HEK293 (cell line): Measurements from ENCODE around the gene NELFE.
A peak's percentile ranks its signal among the peaks of the same experiment; 100 is the strongest.

Source experiments
- ATF2 ChIP-seq: fragments of 450-650 bp; formaldehyde crosslinking; IDR thresholded peaks from 2 replicates; pipeline ENCODE4 v1.5.1; 2016; ENCODE audit warnings: missing biosample characterization, missing genetic modification characterization, low read depth
- EGR2 ChIP-seq: fragments of 450-650 bp; formaldehyde crosslinking; IDR thresholded peaks from 2 replicates; pipeline ENCODE4 v1.5.1; 2016; ENCODE audit warnings: low read depth, missing biosample characterization, missing genetic modification characterization
- IKZF3 ChIP-seq: fragments of 450-650 bp; IDR thresholded peaks from 2 replicates; pipeline ENCODE4 v1.5.0; 2018; ENCODE audit warnings: missing biosample characterization, mild to moderate bottlenecking, missing genetic modification characterization, moderate library complexity
- KLF9 ChIP-seq: fragments of 450-650 bp; formaldehyde crosslinking; IDR thresholded peaks from 2 replicates; pipeline ENCODE4 v1.5.1; 2016; ENCODE audit warnings: missing biosample characterization, missing genetic modification characterization, low read depth
- PRDM10 ChIP-seq: fragments of 450-650 bp; formaldehyde crosslinking; IDR thresholded peaks from 2 replicates; pipeline ENCODE4 v1.5.1; 2016; ENCODE audit warnings: missing biosample characterization, missing genetic modification characterization
- ZBTB21 ChIP-seq: fragments of 450-650 bp; formaldehyde crosslinking; IDR thresholded peaks from 2 replicates; pipeline ENCODE4 v1.5.1; 2017; ENCODE audit warnings: missing biosample characterization, missing genetic modification characterization
- ZBTB8A ChIP-seq: fragments of 450-650 bp; formaldehyde crosslinking; IDR thresholded peaks from 2 replicates; pipeline ENCODE4 v1.5.1; 2016; ENCODE audit warnings: missing biosample characterization, missing genetic modification characterization
- ZFP3 ChIP-seq: fragments of 450-650 bp; formaldehyde crosslinking; IDR thresholded peaks from 2 replicates; pipeline ENCODE4 v1.5.1; 2016; ENCODE audit warnings: low read depth, missing biosample characterization, missing genetic modification characterization
- ZNF132 ChIP-seq: fragments of 450-650 bp; formaldehyde crosslinking; IDR thresholded peaks from 2 replicates; pipeline ENCODE4 v1.5.1; 2017; ENCODE audit warnings: missing biosample characterization, missing genetic modification characterization, borderline replicate concordance
- ZNF155 ChIP-seq: fragments of 450-650 bp; formaldehyde crosslinking; IDR thresholded peaks from 2 replicates; pipeline ENCODE4 v1.5.1; 2016; ENCODE audit warnings: missing biosample characterization, missing genetic modification characterization
- ZNF19 ChIP-seq: fragments of 450-650 bp; formaldehyde crosslinking; IDR thresholded peaks from 2 replicates; pipeline ENCODE4; 2016; ENCODE audit warnings: missing biosample characterization, missing genetic modification characterization, low read depth
- ZNF341 ChIP-seq: fragments of 450-650 bp; formaldehyde crosslinking; IDR thresholded peaks from 2 replicates; pipeline ENCODE4; 2016; ENCODE audit warnings: low read depth, missing biosample characterization, missing genetic modification characterization
- ZNF350 ChIP-seq: fragments of 450-650 bp; formaldehyde crosslinking; IDR thresholded peaks from 2 replicates; pipeline ENCODE4 v1.5.0; 2017; ENCODE audit warnings: missing biosample characterization, mild to moderate bottlenecking, missing genetic modification characterization
- ZNF394 ChIP-seq: fragments of 450-650 bp; formaldehyde crosslinking; IDR thresholded peaks from 2 replicates; pipeline ENCODE4 v1.5.1; 2016; ENCODE audit warnings: missing biosample characterization, missing genetic modification characterization, mild to moderate bottlenecking, moderate library complexity, borderline replicate concordance
- ZNF449 ChIP-seq: fragments of 450-650 bp; formaldehyde crosslinking; IDR thresholded peaks from 2 replicates; pipeline ENCODE4 v1.5.1; 2017; ENCODE audit warnings: missing biosample characterization, mild to moderate bottlenecking, missing genetic modification characterization, moderate library complexity
- ZNF488 ChIP-seq: fragments of 450-650 bp; formaldehyde crosslinking; IDR thresholded peaks from 2 replicates; pipeline ENCODE4 v1.5.1; 2016; ENCODE audit warnings: missing biosample characterization, missing genetic modification characterization
- ZNF510 ChIP-seq: fragments of 450-650 bp; formaldehyde crosslinking; IDR thresholded peaks from 2 replicates; pipeline ENCODE4 v1.5.1; 2018; ENCODE audit warnings: mild to moderate bottlenecking, missing genetic modification characterization, missing biosample characterization; ENCODE audit not compliant: insufficient replicate concordance
- ZNF558 ChIP-seq: fragments of 450-650 bp; formaldehyde crosslinking; IDR thresholded peaks from 2 replicates; pipeline ENCODE4 v1.5.1; 2016; ENCODE audit warnings: missing biosample characterization, missing genetic modification characterization
- ZNF560 ChIP-seq: fragments of 450-650 bp; formaldehyde crosslinking; IDR thresholded peaks from 2 replicates; pipeline ENCODE4 v1.5.1; 2017; ENCODE audit warnings: missing biosample characterization, missing genetic modification characterization, borderline replicate concordance
- ZNF670 ChIP-seq: fragments of 450-650 bp; formaldehyde crosslinking; IDR thresholded peaks from 2 replicates; pipeline ENCODE4 v1.5.1; 2016; ENCODE audit warnings: missing biosample characterization, missing genetic modification characterization, low read depth
- ZNF776 ChIP-seq: fragments of 450-650 bp; formaldehyde crosslinking; IDR thresholded peaks from 2 replicates; pipeline ENCODE4 v1.5.0; 2017; ENCODE audit warnings: missing biosample characterization, missing genetic modification characterization, borderline replicate concordance
- ZNF792 ChIP-seq: fragments of 450-650 bp; formaldehyde crosslinking; IDR thresholded peaks from 2 replicates; pipeline ENCODE4 v1.5.1; 2016; ENCODE audit warnings: missing biosample characterization, missing genetic modification characterization
- TF ChIP-seq, protein P1 (sequence below): fragments of 450-650 bp; formaldehyde crosslinking; IDR thresholded peaks from 2 replicates; pipeline ENCODE4 v1.5.1; 2016; ENCODE audit warnings: missing biosample characterization, missing genetic modification characterization, borderline replicate concordance
- TF ChIP-seq, protein P2 (sequence below): fragments of 450-650 bp; formaldehyde crosslinking; optimal IDR thresholded peaks from 2 replicates; pipeline ENCODE3; 2016; ENCODE audit warnings: missing biosample characterization, mild to moderate bottlenecking, missing genetic modification characterization
- TF ChIP-seq, protein P3 (sequence below): fragments of 450-650 bp; formaldehyde crosslinking; IDR thresholded peaks from 2 replicates; pipeline ENCODE4 v1.5.1; 2016; ENCODE audit warnings: missing biosample characterization, missing genetic modification characterization

Gene NELFE

GRCh38 chr6:31970604-31971271 lies 12.0 kb upstream of the NELFE start (continued):
- TF ChIP-seq ATF2 (tag by site-specific recombination), result peak; percentile 34; the same call in 1 of the 2 replicates
- TF ChIP-seq ZNF558 (tag by site-specific recombination), result 0 out of 2 replicates have a peak, but pooled peaks have one; percentile 17
- TF ChIP-seq ZNF792 (tag by site-specific recombination), result no peak
- TF ChIP-seq, protein P1, sequence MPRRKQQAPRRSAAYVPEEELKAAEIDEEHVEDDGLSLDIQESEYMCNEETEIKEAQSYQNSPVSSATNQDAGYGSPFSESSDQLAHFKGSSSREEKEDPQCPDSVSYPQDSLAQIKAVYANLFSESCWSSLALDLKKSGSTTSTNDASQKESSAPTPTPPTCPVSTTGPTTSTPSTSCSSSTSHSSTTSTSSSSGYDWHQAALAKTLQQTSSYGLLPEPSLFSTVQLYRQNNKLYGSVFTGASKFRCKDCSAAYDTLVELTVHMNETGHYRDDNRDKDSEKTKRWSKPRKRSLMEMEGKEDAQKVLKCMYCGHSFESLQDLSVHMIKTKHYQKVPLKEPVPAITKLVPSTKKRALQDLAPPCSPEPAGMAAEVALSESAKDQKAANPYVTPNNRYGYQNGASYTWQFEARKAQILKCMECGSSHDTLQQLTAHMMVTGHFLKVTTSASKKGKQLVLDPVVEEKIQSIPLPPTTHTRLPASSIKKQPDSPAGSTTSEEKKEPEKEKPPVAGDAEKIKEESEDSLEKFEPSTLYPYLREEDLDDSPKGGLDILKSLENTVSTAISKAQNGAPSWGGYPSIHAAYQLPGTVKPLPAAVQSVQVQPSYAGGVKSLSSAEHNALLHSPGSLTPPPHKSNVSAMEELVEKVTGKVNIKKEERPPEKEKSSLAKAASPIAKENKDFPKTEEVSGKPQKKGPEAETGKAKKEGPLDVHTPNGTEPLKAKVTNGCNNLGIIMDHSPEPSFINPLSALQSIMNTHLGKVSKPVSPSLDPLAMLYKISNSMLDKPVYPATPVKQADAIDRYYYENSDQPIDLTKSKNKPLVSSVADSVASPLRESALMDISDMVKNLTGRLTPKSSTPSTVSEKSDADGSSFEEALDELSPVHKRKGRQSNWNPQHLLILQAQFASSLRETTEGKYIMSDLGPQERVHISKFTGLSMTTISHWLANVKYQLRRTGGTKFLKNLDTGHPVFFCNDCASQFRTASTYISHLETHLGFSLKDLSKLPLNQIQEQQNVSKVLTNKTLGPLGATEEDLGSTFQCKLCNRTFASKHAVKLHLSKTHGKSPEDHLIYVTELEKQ (tag by site-specific recombination), result no peak
- no peak for TF ChIP-seq ZNF350 (tag by site-specific recombination)
- TF ChIP-seq ZNF155 (tag by site-specific recombination), result no peak
- TF ChIP-seq ZBTB8A (tag by site-specific recombination), result no peak
- no peak for TF ChIP-seq ZNF510
- TF ChIP-seq ZNF449, result no peak
- no peak for TF ChIP-seq KLF9 (tag by site-specific recombination)
- TF ChIP-seq ZFP3 (tag by site-specific recombination), result no peak
- no peak for TF ChIP-seq ZNF560 (tag by site-specific recombination)
- TF ChIP-seq EGR2 (tag by site-specific recombination), result no peak
- no peak for TF ChIP-seq ZNF776
- TF ChIP-seq ZNF132 (tag by site-specific recombination), result no peak
- 0 out of 2 replicates have a peak, but pooled peaks have one; percentile 11 for TF ChIP-seq ZNF341
- TF ChIP-seq ZBTB21 (tag by site-specific recombination), result peak; percentile 86
- no peak for TF ChIP-seq ZNF670 (tag by site-specific recombination)
- TF ChIP-seq, protein P2, sequence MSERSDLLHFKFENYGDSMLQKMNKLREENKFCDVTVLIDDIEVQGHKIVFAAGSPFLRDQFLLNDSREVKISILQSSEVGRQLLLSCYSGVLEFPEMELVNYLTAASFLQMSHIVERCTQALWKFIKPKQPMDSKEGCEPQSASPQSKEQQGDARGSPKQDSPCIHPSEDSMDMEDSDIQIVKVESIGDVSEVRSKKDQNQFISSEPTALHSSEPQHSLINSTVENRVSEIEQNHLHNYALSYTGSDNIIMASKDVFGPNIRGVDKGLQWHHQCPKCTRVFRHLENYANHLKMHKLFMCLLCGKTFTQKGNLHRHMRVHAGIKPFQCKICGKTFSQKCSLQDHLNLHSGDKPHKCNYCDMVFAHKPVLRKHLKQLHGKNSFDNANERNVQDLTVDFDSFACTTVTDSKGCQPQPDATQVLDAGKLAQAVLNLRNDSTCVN (tag by site-specific recombination), result no peak
- no peak for TF ChIP-seq ZNF488 (tag by site-specific recombination)
- TF ChIP-seq, protein P3, sequence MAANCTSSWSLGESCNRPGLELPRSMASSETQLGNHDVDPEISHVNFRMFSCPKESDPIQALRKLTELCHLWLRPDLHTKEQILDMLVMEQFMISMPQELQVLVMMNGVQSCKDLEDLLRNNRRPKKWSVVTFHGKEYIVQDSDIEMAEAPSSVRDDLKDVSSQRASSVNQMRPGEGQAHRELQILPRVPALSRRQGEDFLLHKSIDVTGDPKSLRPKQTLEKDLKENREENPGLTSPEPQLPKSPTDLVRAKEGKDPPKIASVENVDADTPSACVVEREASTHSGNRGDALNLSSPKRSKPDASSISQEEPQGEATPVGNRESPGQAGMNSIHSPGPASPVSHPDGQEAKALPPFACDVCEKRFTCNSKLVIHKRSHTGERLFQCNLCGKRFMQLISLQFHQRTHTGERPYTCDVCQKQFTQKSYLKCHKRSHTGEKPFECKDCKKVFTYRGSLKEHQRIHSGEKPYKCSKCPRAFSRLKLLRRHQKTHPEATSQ (tag by site-specific recombination), result no peak
- TF ChIP-seq PRDM10 (tag by site-specific recombination), result peak; percentile 82
- no peak for TF ChIP-seq ZNF394 (tag by site-specific recombination)
- no peak for TF ChIP-seq ZNF19 (tag by site-specific recombination)
- TF ChIP-seq IKZF3 (tag by site-specific recombination), result no peak
